GM23338 (cell line): Measurements from ENCODE around the gene PPP2R5E.

Experiments used
- CREB1 ChIP-seq: fragments of 250-450 bp; sonication (Bioruptor Pico); IDR thresholded peaks from 2 replicates; pipeline ENCODE4 v1.5.0; 2020; ENCODE audit warnings: low read depth, mild to moderate bottlenecking, moderate library complexity
- CTCF ChIP-seq, 2 experiments: fragments of 200-600 bp in 1 of 2; sonication (generic) in 1 of 2; conservative IDR thresholded peaks; 2 replicates each; pipeline versions ENCODE4 v1.5.1 to v1.6.1; 2016 to 2017; ENCODE audit warnings: antibody characterized with exemption in 2 of 2, low read depth in 2 of 2, mild to moderate bottlenecking in 2 of 2, moderate library complexity in 1 of 2
- EZH2 ChIP-seq: fragments of 200-600 bp; sonication (generic); IDR thresholded peaks from one replicate; pipeline ENCODE4 v1.8.0; 2017; ENCODE audit warnings: antibody characterized with exemption, mild to moderate bottlenecking, low read depth; ENCODE audit not compliant: unreplicated experiment
- EZH2phosphoT487 ChIP-seq: fragments of 200-600 bp; sonication (generic); IDR thresholded peaks from one replicate; pipeline ENCODE4 v1.8.1; 2018; ENCODE audit warnings: antibody characterized with exemption; ENCODE audit not compliant: unreplicated experiment
- NANOG ChIP-seq: IDR thresholded peaks from 2 replicates; pipeline ENCODE4 v1.6.1; 2016; ENCODE audit warnings: antibody characterized with exemption, borderline replicate concordance
- POLR2AphosphoS5 ChIP-seq: IDR thresholded peaks from 2 replicates; pipeline ENCODE4 v1.6.1; 2016; ENCODE audit warnings: antibody characterized with exemption, low read depth
- REST ChIP-seq: IDR thresholded peaks from one replicate; pipeline ENCODE4 v1.6.1; 2018; ENCODE audit warnings: antibody characterized with exemption; ENCODE audit not compliant: unreplicated experiment
- STAT1 ChIP-seq: IDR thresholded peaks from one replicate; pipeline ENCODE4 v1.6.1; 2016; ENCODE audit warnings: antibody characterized with exemption; ENCODE audit not compliant: unreplicated experiment
- ZNF331 ChIP-seq: fragments of 250-450 bp; sonication (Bioruptor Pico); IDR thresholded peaks from 2 replicates; pipeline ENCODE4 v1.5.0; 2020; ENCODE audit warnings: low read depth, mild to moderate bottlenecking, moderate library complexity
- TF ChIP-seq, protein P1 (sequence below): IDR thresholded peaks from 2 replicates; pipeline ENCODE4 v1.6.1; 2016; ENCODE audit warnings: antibody characterized with exemption

DNA sequence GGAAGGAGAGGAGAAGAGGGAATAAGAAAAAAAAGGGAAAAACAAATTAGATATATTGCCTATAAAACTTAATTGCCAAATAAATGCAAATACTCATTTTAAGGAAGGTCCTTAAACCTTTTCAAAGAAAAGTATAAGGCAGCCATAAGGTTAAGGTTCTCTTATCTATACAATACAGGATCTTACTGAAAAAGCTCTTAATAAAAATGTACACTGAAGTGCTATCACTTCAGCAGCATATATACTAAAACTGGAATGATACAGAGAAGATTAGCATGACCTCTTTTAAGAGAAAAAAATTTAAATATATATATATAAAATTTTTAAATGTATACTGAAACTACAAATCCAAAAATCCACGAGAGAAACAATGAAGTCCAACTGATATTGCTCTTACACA, 65.6 kb downstream of the PPP2R5E start:
- TF ChIP-seq CTCF (conservative IDR thresholded peaks at IDR 0.05; ENCODE audit: low read depth in 2 of 2), result no peak
- no peak for TF ChIP-seq POLR2AphosphoS5
- TF ChIP-seq EZH2, result no peak
- no peak for TF ChIP-seq REST
- no peak for TF ChIP-seq EZH2phosphoT487
- TF ChIP-seq ZNF331 (CRISPR knock-in tag), result no peak
- no peak for TF ChIP-seq NANOG
- no peak for TF ChIP-seq CREB1
- TF ChIP-seq, protein P1, sequence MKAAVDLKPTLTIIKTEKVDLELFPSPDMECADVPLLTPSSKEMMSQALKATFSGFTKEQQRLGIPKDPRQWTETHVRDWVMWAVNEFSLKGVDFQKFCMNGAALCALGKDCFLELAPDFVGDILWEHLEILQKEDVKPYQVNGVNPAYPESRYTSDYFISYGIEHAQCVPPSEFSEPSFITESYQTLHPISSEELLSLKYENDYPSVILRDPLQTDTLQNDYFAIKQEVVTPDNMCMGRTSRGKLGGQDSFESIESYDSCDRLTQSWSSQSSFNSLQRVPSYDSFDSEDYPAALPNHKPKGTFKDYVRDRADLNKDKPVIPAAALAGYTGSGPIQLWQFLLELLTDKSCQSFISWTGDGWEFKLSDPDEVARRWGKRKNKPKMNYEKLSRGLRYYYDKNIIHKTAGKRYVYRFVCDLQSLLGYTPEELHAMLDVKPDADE, result no peak
- TF ChIP-seq STAT1, result no peak
